Keratinocyte (primary cell): ENCODE data around the gene DLL4. TPM values are rescaled to one million over a fixed set of nuclear protein-coding genes. Genes with fewer than 3 reads are reported as not detected.

ENCODE experiments used
- DNase-seq: peaks from one replicate; pipeline ENCODE4 v3.0.0-alpha.2; 2011; ENCODE audit warnings: low read depth, missing footprints, low spot score
- FAIRE-seq: peaks from 2 replicates; lab custom pipeline; 2011; peaks lifted over from hg19 to GRCh38; lab: Jason Lieb, UNC
- H2AFZ ChIP-seq: 2 replicates; pipeline ENCODE4 v1.6.0; 2012; ENCODE audit warnings: low read length, control low read depth, inconsistent platforms; ENCODE audit not compliant: control insufficient read depth
- H3K27ac ChIP-seq: 2 replicates; pipeline ENCODE4 v1.5.1; 2011; ENCODE audit warnings: low read length; ENCODE audit not compliant: control insufficient read depth, insufficient read depth
- H3K27me3 ChIP-seq: 3 replicates; pipeline ENCODE4 v1.6.0; 2011; ENCODE audit warnings: low read length; ENCODE audit not compliant: control insufficient read depth, insufficient read depth; ENCODE audit errors: extremely low read depth
- H3K36me3 ChIP-seq, 2 experiments: 2 replicates in 1 of 2; 3 replicates in 1 of 2; pipeline ENCODE4 v1.5.1; 2011; ENCODE audit warnings: low read length in 2 of 2, mild to moderate bottlenecking in 1 of 2; ENCODE audit not compliant: control insufficient read depth in 2 of 2, insufficient read depth in 2 of 2; ENCODE audit errors: extremely low read depth in 1 of 2
- H3K4me1 ChIP-seq: 3 replicates; pipeline ENCODE4 v1.5.1; 2011; ENCODE audit warnings: low read length; ENCODE audit not compliant: control insufficient read depth, insufficient read depth; ENCODE audit errors: extremely low read depth
- H3K4me2 ChIP-seq: 3 replicates; pipeline ENCODE4 v1.6.0; 2011; ENCODE audit warnings: low read depth, low read length; ENCODE audit not compliant: control insufficient read depth, insufficient read depth; ENCODE audit errors: extremely low read depth
- H3K4me3 ChIP-seq, 3 experiments: fragments of 200-600 bp in 1 of 3; sonication (generic) in 1 of 3; 2 replicates in 2 of 3; 3 replicates in 1 of 3; pipeline ENCODE4 v1.5.1; 2011 to 2016; ENCODE audit warnings: low read length in 3 of 3, mild to moderate bottlenecking in 3 of 3, control low read depth in 2 of 3, inconsistent platforms in 1 of 3, low read depth in 1 of 3, mixed read lengths in 1 of 3, mixed run types in 1 of 3, moderate library complexity in 1 of 3; ENCODE audit not compliant: control insufficient read depth in 2 of 3, insufficient read depth in 2 of 3; ENCODE audit errors: extremely low read depth in 1 of 3
- H3K79me2 ChIP-seq: 2 replicates; pipeline ENCODE4 v1.6.0; 2012; ENCODE audit warnings: low read length; ENCODE audit not compliant: control insufficient read depth, insufficient read depth
- H3K9ac ChIP-seq: 3 replicates; pipeline ENCODE4 v1.6.0; 2011; ENCODE audit warnings: low read length; ENCODE audit not compliant: control insufficient read depth, insufficient read depth; ENCODE audit errors: extremely low read depth
- H3K9me1 ChIP-seq: 3 replicates; pipeline ENCODE4 v1.6.0; 2011; ENCODE audit warnings: low read length; ENCODE audit not compliant: control insufficient read depth, insufficient read depth; ENCODE audit errors: extremely low read depth
- H3K9me3 ChIP-seq: 2 replicates; pipeline ENCODE4 v1.5.1; 2012; ENCODE audit warnings: low read depth, low read length; ENCODE audit not compliant: control insufficient read depth
- H4K20me1 ChIP-seq: 3 replicates; pipeline ENCODE4 v1.6.0; 2011; ENCODE audit warnings: low read length; ENCODE audit not compliant: control insufficient read depth, insufficient read depth; ENCODE audit errors: extremely low read depth
- CTCF ChIP-seq, 3 experiments: IDR thresholded peaks in 1 of 3; conservative IDR thresholded peaks in 1 of 3; optimal IDR thresholded peaks in 1 of 3; 2 replicates in 2 of 3; 3 replicates in 1 of 3; pipeline versions ENCODE3 to v1.5.1; 2011; ENCODE audit warnings: low read length in 3 of 3, mild to moderate bottlenecking in 3 of 3, moderate library complexity in 2 of 3, control low read depth in 1 of 3, inconsistent platforms in 1 of 3; ENCODE audit not compliant: insufficient read depth in 2 of 3; ENCODE audit errors: extremely low read depth in 1 of 3
- EZH2 ChIP-seq: IDR thresholded peaks from one replicate; pipeline ENCODE4 v1.6.1; 2012; ENCODE audit warnings: inconsistent platforms, mild to moderate bottlenecking, low read length, moderate library complexity
- dilution Hi-C: fragments of 300-500 bp; cut with MboI; formaldehyde crosslinking; loops from one replicate; pipeline ENCODE4 v1.7.0; 2020; ENCODE audit warnings: low sequenced_read_pairs; ENCODE audit not compliant: extremely low pct_ligation_motif_present
- polyA plus RNA-seq, 5 experiments: library from polyadenylated mRNA; depleted of rRNA in 3 of 5; stranded (reverse) in 3 of 5; stranded (forward) in 1 of 5; unstranded in 1 of 5; fragments of >200 nt; gene quantifications; 1 replicate in 1 of 5; 2 replicates in 3 of 5; 3 replicates in 1 of 5; pipeline versions ENCODE4 v1.2.1 to v1.2.3, GENCODE V29; 2011 to 2012; ENCODE audit warnings: missing spikeins in 2 of 5, low read depth in 1 of 5, low replicate concordance in 1 of 5

DLL4 gene
- polyA plus RNA-seq, 1 donor (not counting 4 experiments of a cell fraction or from before 2014, with no cell fraction given): not detected

- Histone ChIP-seq H3K36me3 (no peaks in the 10 kb centered on the region), H3K27ac (no peak overlapping the region), H3K4me1 (peaks cover 6% of the 10 kb centered on the region), H4K20me1 (no peaks in the 10 kb centered on the region), H3K79me2 (no peaks in the 10 kb centered on the region), H3K27me3 (peaks cover 32% of the 10 kb centered on the region), H3K9ac (no peak overlapping the region), H2AFZ (no peak overlapping the region), H3K4me3 (no peak overlapping the region), H3K9me3 (no peaks in the 10 kb centered on the region), H3K4me2 (no peak overlapping the region), H3K9me1 (no peaks in the 10 kb centered on the region)
- no peak for FAIRE-seq
- TF ChIP-seq CTCF (optimal IDR thresholded peaks at IDR 0.05 in 1 of 3, IDR thresholded peaks at IDR 0.05 in 1 of 3, conservative IDR thresholded peaks at IDR 0.05 in 1 of 3; ENCODE audit: extremely low read depth in 1 of 3, insufficient read depth in 2 of 3, low read length in 3 of 3) (no peak), EZH2 (no peak)
- dilution Hi-C loops: no loop called here
- DNase-seq: no peak
Observed at GRCh38 chr15:40942878-40943277, 13.7 kb downstream of the DLL4 start.

GRCh38 chr15:40943764-40944365 is 14.7 kb downstream of the DLL4 start:
- Histone ChIP-seq H3K4me1 (peaks cover 6% of the 10 kb centered on the region), H3K27ac (no peak overlapping the region), H2AFZ (no peak overlapping the region), H3K9me1 (no peaks in the 10 kb centered on the region), H3K79me2 (no peaks in the 10 kb centered on the region), H3K27me3 (peaks cover 32% of the 10 kb centered on the region), H3K4me2 (no peak overlapping the region), H3K9ac (no peak overlapping the region), H3K4me3 (no peak overlapping the region), H4K20me1 (no peaks in the 10 kb centered on the region), H3K36me3 (no peaks in the 10 kb centered on the region), H3K9me3 (no peaks in the 10 kb centered on the region)
- TF ChIP-seq EZH2 (no peak), CTCF (optimal IDR thresholded peaks at IDR 0.05 in 1 of 3, IDR thresholded peaks at IDR 0.05 in 1 of 3, conservative IDR thresholded peaks at IDR 0.05 in 1 of 3; ENCODE audit: extremely low read depth in 1 of 3, insufficient read depth in 2 of 3, low read length in 3 of 3) (no peak)
- FAIRE-seq: no peak
- DNase-seq: no peak
- dilution Hi-C loops: no loop called here
